ENCODE results near the gene RAB35. TPM values are rescaled to one million over a fixed set of nuclear protein-coding genes. Genes with fewer than 3 reads are reported as not detected.

The RAB35 gene
- total RNA-seq, 1 experiment from 2014 or later: 57.1 TPM

GRCh38 chr12:120101617-120102016 lies 14.9 kb downstream of the RAB35 start:
- BruUV-seq (replicated peaks): no TSS peak
- ChIA-PET CTCF (interaction anchor here (1.7 kb wide), 1 partner anchor 15 kb away, joined by 7 read pairs; no protein-coding TSS in a partner anchor), RAD21 (ENCODE audit: low non-redundant PET in 1 of 2, low total read pairs in 2 of 2, uncharacterized antibody in 2 of 2, unreplicated experiment in 2 of 2) (no interaction called here), POLR2A (no interaction called here)
- TF ChIP-seq SP1 (IDR thresholded peaks at IDR 0.05; ENCODE audit: low read depth) (no peak), ZNF274 (IDR thresholded peaks at IDR 0.05; ENCODE audit: low read depth, low read length) (no peak), REST (IDR thresholded peaks at IDR 0.05; ENCODE audit: low read depth) (no peak), FOSL1 (IDR thresholded peaks at IDR 0.05; ENCODE audit: low read depth) (no peak), CTCF (IDR thresholded peaks at IDR 0.05 in 2 of 3, conservative IDR thresholded peaks at IDR 0.05 in 1 of 3; ENCODE audit: borderline replicate concordance in 1 of 3, insufficient read depth in 1 of 3, low read depth in 2 of 3, low read length in 2 of 3) (no peak), SIN3A (IDR thresholded peaks at IDR 0.05; ENCODE audit: low read depth) (no peak), YY1 (IDR thresholded peaks at IDR 0.05; ENCODE audit: extremely low read depth, insufficient replicate concordance, low read depth, low read length) (no peak), ZFX (IDR thresholded peaks at IDR 0.05) (no peak), POLR2AphosphoS5 (IDR thresholded peaks at IDR 0.05; ENCODE audit: low read depth, low read length) (no peak), MAX (IDR thresholded peaks at IDR 0.05) (no peak)
- no peak overlapping the region for H3K4me3 ChIP-seq (replicated peaks in 1 of 2; ENCODE audit: low read depth in 1 of 2, low read length in 2 of 2)
- H3K9me3 ChIP-seq (ENCODE audit: control insufficient read depth in 1 of 2, insufficient read depth in 1 of 2, low read depth in 1 of 2, low read length in 2 of 2): no peaks in the 10 kb centered on the region
- intact Hi-C loops (cut with micrococcal nuclease): no loop called here
- no peak overlapping the region for H3K4me2 ChIP-seq (ENCODE audit: low read length)
- DNase-seq (ENCODE audit: low read depth, low spot score) (no peak), ATAC-seq (no peak)
- no peaks in the 10 kb centered on the region for H3K27me3 ChIP-seq (ENCODE audit: insufficient read depth, low read length)
- no peaks in the 10 kb centered on the region for H3K9me2 ChIP-seq (ENCODE audit: insufficient read depth)
- H4K20me1 ChIP-seq (ENCODE audit: insufficient read depth): no peaks in the 10 kb centered on the region
- H3K27ac ChIP-seq (ENCODE audit: low read depth, low read length): no peak overlapping the region
- H2AFZ ChIP-seq (ENCODE audit: low read depth, low read length, poor library complexity, severe bottlenecking): no peak overlapping the region
- H3K9ac ChIP-seq (ENCODE audit: low read length): no peak overlapping the region
- peaks cover 6 to 22% of the 10 kb centered on the region in 2 experiments; a peak in 3 of 4 replicates for H3K36me3 ChIP-seq (ENCODE audit: control insufficient read depth in 1 of 2, insufficient read depth in 2 of 2, low read length in 2 of 2)
- H3K4me1 ChIP-seq (ENCODE audit: control insufficient read depth in 1 of 2, insufficient read depth in 2 of 2, low read length in 2 of 2): peaks cover 5 to 7% of the 10 kb centered on the region in 2 experiments
- peaks cover 69% of the 10 kb centered on the region for H3K79me2 ChIP-seq (ENCODE audit: insufficient read depth, low read length)
